NCI-H748 treated with DMSO at 0.1 percent for 48 hours (cell line): ENCODE results near the gene NR1H3.
A peak's percentile ranks its signal among the peaks of the same experiment; 100 is the strongest.
"Not testable (repeated sequence)": the region's sequence is repeated elsewhere in the genome, so short reads cannot be mapped to it uniquely, and the experiment has no call there.

Experiments used
- DNase-seq: peaks from one replicate; lab custom pipeline; 2025; lab: John Stamatoyannopoulos, UW

NR1H3 gene

DNA sequence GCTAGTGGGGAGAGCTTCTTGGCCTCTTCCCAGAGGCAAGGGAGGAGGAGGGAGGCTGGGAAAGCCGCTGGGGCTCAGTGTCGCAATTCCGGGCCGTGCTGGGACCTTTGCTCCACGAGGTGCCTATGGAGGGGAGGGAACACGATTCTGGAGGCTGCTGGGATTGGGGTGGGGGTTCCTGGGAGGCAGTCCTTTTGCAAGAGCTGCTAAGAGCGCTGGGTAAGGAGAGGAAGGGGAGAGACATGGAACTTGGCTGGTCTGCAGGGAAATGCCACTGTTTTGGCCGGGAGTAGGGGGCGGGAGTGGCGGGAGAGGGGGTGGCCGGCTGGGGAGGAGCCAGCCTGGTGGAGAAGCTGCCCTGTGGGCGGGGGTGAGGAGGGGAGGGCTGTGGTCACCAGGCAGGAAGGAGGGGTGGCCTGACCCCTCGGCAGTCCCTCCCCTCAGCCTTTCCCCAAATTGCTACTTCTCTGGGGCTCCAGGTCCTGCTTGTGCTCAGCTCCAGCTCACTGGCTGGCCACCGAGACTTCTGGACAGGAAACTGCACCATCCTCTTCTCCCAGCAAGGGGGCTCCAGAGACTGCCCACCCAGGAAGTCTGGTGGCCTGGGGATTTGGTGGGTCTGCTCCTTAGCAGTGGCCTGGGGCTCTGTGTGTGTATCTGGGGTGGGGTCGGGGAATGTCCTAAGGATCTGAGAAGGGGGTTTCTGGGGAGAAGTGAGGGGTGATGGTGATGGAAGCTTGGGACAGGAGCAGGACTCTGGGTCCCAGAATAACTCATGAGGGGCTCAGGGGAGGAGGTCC is at the start of gene NR1H3:
Gene NR1H3, plus strand, starts transcription at position 480 of the 800 bp plus-strand sequence. CDS start 1,221 bp downstream, outside the sequence.
- DNase-seq, result no peak

DNA sequence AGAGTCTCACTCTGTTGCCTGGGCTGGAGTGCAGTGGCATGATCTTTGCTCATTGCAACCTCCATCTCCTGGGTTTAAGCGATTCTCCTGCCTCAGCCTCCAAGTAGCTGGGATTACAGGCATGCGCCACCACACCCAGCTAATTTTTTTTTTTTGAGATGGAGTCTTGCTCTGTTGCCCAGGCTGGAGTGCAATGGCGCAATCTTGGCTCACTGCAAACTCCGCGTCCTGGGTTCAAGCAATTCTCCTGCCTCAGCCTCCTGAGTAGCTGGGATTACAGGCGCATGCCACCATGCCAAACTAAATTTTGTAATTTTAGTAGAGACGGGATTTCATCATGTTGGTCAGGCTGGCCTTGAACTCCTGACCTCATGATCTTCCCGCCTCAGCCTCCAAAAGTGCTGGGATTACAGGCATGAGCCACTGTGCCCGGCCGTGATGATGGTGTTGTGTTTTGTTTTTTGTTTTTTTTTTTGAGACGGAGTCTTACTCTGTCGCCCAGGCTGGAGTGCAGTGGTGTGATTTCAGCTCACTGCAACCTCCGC is 49.7 kb upstream of the NR1H3 start:
- not testable (repeated sequence) for DNase-seq

DNA sequence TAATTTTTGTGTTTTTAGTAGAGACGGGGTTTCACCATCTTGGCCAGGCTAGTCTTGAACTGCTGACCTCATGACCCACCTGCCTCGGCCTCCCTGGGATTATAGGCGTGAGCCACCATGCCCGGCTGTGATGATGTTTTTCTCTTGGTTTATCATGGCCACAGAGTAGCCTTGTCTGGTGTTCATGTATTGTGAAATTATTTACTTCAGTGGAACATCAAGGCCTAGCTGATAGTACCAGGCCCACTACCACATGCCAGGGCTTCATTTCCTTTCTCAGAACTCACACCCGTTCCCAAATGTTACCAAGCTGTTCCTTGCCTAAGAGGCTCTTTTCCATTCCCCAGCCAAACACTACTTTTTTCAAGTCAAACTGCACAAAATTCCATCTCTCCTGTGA is 49.2 kb upstream of the NR1H3 start:
- DNase-seq, result no peak

DNA sequence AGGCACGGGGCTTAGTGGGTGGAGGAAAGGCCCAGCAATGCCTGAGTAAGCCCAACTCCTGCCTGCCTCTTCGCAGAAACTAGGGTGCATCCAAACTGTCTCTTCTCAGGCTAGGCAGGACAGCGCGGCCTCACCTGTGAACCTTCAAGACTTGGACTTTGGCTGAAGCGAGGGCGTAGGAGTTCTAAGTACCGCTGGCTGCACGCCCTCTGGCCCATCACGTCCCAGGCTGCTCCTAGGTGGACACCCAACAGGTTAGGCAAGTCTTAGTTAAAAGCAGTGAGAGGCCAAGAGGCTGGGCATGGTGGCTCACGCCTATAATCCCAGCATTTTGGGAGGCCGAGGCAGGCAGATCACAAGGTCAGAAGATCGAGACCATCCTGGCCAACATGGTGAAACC is 44.9 kb upstream of the NR1H3 start:
- no peak for DNase-seq

DNA sequence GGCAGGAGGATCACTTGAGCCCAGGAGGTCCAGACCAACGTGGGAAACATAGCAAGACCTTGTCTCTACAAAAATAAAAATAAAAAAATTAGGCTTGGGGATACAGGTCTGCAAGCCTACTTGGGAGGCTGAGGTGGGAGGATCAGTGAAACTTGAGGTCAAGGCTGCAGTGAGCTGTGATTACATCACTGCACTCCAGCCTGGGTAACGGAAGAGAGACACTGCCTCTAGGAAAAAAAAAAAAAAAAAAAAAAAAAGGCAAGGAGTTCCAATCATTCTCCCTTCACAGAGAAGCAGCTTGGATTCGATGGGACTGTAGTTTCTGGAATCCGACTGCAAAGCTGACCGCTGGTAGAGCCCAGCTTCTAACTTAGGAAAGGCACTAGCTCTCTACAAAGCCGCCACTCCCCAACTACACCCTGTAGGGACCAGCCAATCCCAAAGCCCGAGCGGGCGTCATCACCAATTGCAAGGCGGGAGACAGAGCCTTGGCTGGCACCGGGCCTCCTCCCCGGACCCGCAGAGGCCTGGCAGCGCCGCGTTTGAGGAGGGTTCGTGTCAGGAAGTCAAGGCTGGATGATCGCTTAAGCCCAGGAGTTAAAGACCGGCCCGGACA is 43.7 kb upstream of the NR1H3 start:
- peak; percentile 83 for DNase-seq

DNA sequence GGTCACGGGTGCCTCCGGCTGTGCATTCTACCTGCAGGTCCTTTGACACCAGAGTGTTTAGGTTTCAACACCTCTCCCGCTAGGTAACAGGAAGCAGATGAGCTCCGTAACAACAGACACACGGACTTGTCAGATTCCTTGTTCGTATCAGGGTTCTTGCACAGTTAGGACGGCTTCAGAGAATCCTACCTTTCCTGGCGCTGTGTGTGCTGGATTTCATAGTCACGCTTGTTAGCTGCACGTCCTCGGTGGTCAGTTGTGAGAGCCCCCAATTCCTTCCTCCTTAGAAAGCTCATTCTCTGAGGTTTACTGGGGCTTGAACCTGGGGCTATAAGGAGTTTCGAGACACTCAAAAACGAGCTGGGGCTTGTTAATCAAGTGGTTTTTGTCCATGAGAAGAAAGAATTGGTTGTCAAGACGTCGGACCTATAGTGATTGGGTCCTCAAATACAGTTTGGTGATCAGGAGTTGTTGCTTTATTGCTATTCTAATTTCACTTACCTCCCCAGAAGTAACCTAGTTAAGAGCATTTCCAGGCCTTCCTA is 42.4 kb upstream of the NR1H3 start:
- DNase-seq, result peak; percentile 56

DNA sequence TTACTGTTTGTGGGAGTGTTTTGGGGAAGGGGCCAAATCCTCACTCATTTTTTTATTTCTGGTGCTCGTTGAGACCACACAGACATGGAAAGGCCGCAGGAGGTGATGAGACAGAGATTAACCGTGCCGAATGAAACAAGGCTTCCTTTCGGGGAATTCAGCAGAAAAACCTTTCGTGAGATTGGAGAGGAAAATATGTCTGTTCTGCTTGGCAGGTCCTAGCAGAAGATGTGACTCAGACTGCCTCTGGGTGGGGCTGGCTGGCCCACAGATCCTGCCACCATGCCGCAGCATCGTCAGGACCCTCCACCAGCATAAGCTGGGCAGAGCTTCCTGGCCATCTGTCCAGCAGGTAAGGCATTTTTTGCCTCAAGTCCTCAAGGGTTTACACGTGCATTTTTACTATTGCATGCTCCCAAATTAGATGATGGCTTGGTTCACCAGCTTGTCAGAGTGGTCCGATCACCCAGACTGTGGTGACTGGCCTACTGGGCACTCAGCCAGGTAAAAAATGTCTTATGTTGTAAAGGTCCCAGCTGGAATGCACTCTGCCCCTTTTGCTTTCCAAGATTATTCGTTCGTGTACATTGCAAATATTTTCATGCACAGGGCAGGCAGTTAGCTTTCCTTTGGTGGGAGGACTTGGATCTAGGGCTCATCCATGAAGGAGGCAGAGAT is 41.5 kb upstream of the NR1H3 start:
- no peak for DNase-seq

DNA sequence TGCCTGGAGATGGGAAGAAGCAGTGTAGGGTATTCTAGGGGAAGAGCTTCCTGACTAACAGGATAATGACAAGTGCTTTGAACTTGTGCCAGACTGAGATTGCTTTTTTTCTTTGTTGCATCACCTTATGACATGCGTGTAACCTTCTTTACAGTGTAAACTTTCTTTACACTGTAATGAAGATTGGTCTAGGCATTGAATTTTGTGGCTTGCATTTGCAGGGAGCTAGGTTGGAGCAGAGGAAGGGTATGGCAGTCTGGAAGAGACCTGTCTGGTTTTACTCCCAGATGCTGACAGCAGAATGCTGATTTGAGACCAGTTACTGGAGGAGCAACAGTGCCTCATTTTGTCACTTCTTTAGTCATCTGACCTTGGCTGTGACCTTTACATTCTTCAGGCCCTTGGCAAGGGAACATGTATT is 37.4 kb upstream of the NR1H3 start:
- no peak for DNase-seq

DNA sequence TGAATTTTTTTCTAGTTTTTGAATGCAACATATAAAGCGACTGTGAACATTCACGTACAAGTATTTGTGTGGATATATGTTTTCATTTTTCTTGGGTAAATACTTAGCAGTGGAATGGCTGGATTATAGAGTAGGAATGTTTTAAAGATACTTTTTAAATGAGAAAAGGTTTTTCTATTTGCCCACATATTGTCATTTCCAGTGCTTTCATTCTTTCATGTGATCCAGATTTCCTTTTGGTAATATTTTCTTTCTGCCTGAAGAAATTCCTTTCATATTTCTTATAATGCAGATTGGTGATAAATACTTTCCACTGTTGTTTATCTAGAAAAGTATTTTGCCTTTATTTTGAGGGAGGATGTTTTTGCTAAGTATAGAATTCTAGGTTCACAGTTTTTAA is 35.1 kb upstream of the NR1H3 start:
- no peak for DNase-seq

DNA sequence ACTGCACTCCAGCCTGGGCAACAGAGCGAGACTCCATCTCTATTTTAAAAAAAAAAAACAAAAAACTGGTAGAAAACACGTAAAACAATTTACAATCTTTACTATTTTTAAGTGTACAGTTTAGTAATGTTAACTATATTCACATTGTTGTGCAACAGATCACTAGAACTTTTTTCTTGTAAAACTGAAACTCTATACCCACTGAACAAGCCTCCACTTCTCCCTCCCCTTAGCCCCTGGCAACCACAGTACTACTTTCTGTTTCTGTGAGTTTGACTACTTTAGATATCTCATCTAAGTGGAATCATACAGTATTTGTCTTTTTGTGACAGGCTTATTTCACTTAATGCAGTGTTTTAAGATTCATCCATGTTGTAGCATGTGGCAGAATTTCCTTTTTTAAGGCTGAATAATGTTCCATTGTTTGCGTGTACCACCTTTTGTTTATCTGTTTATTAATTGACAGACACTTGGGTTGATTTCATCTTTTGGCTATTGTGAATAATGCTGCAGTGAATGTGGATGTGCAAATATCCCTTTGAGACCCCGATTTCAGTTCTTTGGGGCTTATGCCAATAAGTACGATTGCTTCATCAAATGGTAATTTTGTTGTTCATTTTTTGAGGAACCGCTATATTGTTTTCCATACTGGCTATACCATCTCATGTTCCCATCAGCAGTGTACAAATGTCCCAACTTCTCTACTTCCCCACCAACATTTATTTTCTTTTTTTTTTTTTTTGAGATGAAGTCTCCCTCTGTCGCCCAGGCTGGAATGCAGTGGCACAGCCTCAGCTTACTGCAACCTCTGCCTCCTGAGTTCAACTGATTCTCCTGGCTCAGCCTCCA is 32.0 kb upstream of the NR1H3 start:
- DNase-seq, result no peak

DNA sequence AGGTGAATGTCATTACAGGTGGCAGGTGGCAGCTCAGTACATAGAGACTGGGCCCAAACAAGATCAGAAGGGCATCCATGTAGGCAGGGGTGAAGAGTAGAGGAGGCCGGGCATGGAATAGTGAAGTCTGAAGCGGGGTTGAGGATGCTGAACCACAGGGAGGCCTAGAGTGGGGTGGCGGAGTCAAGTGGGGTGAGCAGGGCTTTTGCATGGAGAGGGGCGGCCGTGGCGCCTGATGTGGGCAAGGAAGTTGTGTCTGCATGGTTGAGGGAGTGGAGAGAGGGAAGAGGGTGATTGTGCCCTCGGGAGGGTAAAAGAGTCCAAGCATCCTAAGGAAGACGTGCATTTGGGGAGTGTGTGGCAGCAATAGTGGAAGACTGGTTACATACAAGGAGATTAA is 28.6 kb upstream of the NR1H3 start:
- no peak for DNase-seq

DNA sequence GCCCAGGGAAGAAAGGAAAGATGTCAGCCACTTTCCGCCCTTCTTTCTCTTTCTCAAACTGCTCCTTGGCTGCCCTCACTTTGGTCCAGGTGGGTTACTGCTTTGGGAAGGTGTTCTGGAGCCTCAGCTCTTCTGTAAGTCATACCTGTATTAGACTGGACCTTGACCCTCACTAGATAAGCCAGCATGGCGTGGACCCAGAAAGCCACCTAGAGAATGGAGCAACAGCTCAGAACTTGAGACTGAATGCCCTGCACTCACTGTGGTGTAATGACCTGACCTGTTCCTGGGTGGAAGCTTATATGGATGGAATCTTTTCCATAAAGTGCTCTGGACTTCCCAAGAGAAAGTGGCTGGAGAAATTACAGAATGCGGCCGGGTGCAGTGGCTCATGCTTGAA is 24.7 kb upstream of the NR1H3 start:
- DNase-seq, result no peak

DNA sequence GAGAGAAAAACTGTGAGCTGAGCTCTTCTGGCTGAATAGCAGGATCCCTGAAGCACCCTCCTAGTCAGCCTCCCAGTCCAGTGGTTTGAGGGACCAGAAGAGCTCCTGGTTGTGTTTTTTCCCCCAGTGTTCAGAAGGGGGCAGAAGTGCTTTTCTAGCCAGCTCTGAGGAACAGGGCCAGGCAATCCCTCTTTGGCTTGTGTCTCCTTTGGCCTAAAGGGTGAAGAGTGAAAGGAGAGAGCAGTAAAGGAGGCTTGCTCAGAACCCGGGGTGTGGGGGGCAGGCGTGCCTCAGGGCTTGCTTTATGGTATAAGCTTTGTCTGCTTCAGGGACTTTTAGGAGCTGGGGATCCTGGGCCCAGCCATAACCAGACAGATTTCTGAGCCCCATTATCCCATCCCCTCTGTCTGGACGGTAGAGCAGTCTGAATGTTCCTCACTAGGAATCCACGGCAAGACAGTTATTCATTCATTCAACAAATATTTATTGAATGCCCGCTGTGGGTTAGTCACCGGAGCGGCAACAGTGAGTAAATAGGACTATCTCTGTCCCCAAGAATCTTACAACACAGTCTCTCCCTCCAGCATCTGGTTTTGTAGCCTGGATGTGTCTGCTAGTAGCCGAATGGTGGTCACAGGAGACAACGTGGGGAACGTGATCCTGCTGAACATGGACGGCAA is 23.7 kb upstream of the NR1H3 start:
- DNase-seq, result no peak

DNA sequence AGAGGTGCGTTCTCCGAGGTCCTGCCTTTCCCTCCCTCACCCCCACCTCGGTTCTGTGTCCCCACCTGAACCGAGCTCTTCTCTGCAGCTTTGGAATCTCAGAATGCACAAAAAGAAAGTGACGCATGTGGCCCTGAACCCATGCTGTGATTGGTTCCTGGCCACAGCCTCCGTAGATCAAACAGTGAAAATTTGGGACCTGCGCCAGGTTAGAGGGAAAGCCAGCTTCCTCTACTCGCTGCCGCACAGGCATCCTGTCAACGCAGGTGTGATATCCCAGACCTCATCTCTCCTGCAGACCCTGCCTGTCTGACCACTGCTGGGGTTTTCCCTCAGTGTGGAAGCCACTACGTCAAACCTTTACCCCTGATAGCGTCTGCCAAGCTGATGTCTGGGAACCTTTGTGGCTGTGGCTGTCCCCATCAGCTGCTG is 23.1 kb upstream of the NR1H3 start:
- no peak for DNase-seq

DNA sequence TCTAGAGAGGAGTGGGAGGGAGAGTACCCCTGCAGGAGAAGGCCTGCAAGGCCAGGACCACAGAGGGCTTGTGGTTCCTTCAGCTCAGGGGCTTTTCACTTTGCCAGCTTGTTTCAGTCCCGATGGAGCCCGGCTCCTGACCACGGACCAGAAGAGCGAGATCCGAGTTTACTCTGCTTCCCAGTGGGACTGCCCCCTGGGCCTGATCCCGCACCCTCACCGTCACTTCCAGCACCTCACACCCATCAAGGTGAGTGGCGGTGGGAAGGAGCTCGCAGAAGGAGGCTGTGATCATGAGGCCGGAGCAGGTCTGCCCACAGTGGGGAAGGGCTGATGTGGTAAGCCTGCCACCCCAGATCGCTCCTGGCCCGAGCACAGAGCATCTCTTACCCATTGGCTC is 22.6 kb upstream of the NR1H3 start:
- DNase-seq, result no peak

DNA sequence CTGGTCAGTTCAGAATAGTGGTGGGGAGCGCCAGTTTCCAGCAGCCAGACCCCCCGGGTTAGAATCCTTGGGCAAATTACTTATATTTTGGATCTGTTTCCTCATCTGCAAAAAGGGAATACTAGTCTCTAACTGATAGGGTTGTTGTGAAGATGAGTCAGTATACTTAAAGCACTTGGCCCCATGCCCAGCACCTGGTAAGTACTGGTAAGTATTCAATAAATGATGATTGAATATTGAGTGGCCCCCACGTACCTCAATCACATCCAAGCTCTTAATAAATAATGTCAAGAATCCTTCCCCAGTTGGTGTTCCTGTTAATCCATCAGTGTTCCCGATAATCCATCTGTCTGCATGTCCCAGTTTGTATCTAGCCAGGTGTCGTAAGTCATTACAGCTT is 21.3 kb upstream of the NR1H3 start:
- no peak for DNase-seq

DNA sequence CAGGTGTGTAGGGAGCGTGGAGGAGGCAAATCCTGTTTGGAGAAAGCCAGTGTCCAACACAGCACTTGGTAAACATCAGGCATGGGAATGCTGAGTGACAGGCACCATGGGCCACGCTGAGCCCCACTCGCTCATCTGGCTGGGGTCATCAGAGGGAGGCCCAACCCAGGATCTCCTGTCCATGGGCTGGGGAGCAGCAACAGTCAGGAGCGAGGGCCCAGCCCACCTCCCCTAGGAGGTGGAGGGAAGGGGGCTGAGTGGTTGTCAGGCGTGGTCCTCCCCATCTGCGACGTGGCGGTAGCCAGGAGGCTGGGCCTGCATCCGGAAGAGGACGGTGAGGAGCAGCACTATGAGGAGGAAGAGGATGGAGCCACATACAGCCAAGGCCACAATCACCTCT is 17.9 kb upstream of the NR1H3 start:
- no peak for DNase-seq

DNA sequence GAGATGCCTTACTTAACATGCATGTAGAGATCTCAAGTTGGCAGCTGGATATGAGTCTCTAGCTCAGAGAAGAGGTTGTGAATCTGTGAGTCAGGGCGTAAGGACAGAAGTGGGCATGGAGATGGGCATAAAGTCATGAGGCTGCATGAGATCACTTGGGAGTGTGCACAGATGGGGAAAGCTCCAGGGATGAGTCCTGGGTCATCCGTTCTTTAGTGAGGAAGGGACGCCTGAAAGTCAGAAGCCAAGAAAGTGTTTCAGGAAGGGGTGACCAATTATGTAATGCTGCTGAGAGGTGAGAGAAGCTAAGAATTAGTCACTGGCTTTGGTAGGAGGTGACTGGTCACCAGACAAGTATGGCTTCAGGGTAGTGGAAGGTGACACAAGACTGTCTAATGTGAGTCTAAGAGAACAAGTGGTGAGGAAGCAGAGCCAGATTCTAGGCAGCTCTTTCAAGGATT is 15.9 kb upstream of the NR1H3 start:
- DNase-seq, result no peak

DNA sequence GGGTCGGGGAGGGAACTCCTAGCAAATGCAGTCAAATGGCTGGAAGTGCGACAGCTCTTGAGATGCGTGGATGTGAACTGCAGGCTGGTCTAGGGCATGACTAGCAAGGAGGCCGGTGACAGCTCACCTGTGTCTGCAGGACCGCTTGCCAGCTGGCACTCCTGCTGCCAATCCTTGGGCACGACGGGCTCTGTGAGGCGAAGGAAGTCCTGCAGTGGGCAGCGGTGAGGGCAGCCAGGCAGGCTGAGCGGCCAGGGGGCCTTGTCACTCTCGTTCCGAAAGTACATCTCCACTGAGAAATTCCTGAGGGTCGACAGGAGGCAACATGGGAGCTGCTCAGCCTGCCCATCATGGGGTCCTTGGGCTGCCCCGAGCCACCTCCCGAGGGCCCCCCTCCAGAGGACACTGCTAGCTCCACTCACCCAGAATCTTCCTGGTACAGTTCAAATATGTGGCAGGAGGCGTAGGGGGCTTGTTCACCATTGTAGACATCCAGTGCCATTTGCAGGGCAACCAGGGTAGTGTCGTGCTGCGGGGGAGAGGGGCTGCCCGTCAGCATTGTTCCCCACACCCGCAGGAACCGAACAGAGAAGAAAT is 15.1 kb upstream of the NR1H3 start:
- DNase-seq, result no peak

DNA sequence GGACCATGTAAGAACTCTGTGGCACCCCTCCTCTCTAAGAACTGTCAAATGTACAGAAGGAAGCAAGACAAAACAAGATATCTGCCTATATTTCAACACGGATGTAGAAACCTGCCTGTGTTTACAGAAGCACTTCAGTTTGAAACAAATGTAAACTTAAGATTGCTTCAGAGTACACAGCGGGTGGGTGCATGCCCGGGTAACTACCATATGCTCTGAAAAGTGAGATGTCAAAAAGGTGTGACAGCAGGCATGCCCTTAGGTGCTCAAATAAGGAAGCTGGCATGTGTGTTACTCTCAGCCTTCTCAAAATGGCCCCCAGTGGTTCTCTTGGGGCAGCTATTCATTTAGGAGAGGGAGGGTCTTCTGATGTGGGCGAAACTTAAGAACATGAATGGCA is 14.3 kb upstream of the NR1H3 start:
- DNase-seq, result no peak
